ENCODE results near the gene CAMK1D. TPM values are rescaled to one million over a fixed set of nuclear protein-coding genes. Genes with fewer than 3 reads are reported as not detected.
A peak's percentile ranks its signal among the peaks of the same experiment; 100 is the strongest.
"Not testable (repeated sequence)": the region's sequence is repeated elsewhere in the genome, so short reads cannot be mapped to it uniquely, and the experiment has no call there.

Gene CAMK1D
- total RNA-seq, 1 donor from 2014 or later, result 12.8 TPM

- intact Hi-C loops (cut with DNase I), result no loop called here
- DNase-seq (ENCODE audit: extremely low spot score in 2 of 2), result no peak
Observed at GRCh38 chr10:12435348-12435747, 86.0 kb downstream of the CAMK1D start.

DNA sequence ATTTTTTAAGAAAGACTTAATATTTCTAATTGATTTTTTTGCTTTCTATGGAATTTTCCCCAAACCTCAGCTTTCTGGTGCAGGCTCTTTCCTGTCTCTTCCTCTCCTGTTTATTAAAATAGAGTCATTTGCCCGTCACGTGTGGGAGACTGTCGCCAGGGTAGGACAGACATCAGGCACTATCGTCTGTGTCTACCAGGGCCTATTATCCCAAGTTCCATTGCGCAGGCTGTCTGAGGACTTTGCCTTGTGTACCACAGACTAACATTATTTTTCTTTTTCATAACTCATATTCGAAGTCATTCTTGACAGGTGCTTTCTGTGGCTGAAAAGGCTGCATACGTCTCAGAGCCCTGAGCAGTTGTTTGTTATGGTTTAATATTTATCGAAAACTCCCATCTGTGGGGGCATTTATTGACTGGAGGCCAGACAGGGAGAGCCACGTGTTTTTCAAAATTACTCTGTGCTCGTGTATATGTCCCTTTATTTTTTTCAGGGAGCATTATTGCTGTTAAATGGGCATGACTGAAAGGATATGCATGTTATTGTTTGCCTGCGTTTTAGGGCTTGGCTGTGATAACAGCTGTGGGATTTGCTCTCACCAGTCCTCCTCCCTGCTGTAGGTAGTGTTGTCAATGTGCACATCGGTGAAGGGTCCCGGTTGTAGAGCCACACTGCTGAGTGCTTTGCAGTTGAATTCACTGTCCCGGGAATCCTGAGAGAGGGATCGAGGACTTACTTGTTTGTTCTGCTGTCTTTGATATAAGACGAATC lies 89.8 kb downstream of the CAMK1D start:
- Histone ChIP-seq H3K27ac (no peak overlapping the region), H3K36me3 (no peaks in the 10 kb centered on the region), H3K27me3 (no peaks in the 10 kb centered on the region), H3K9me3 (no peaks in the 10 kb centered on the region), H3K4me1 (no peaks in the 10 kb centered on the region), H3K4me3 (no peak overlapping the region)
- intact Hi-C loops (cut with DNase I), result no loop called here
- no peak for TF ChIP-seq POLR2A (IDR thresholded peaks at IDR 0.05)
- no peak for TF ChIP-seq POLR2AphosphoS5 (IDR thresholded peaks at IDR 0.05; ENCODE audit: insufficient read depth in 1 of 2, low read depth in 1 of 2)
- TF ChIP-seq, protein P1, sequence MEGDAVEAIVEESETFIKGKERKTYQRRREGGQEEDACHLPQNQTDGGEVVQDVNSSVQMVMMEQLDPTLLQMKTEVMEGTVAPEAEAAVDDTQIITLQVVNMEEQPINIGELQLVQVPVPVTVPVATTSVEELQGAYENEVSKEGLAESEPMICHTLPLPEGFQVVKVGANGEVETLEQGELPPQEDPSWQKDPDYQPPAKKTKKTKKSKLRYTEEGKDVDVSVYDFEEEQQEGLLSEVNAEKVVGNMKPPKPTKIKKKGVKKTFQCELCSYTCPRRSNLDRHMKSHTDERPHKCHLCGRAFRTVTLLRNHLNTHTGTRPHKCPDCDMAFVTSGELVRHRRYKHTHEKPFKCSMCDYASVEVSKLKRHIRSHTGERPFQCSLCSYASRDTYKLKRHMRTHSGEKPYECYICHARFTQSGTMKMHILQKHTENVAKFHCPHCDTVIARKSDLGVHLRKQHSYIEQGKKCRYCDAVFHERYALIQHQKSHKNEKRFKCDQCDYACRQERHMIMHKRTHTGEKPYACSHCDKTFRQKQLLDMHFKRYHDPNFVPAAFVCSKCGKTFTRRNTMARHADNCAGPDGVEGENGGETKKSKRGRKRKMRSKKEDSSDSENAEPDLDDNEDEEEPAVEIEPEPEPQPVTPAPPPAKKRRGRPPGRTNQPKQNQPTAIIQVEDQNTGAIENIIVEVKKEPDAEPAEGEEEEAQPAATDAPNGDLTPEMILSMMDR (IDR thresholded peaks at IDR 0.05), result no peak
- DNase-seq (ENCODE audit: extremely low spot score in 2 of 2), result no peak

More at GRCh38 chr10:12435348-12435747, 86.0 kb downstream of the CAMK1D start:
- TF ChIP-seq POLR2AphosphoS5 (IDR thresholded peaks at IDR 0.05; ENCODE audit: insufficient read depth in 1 of 2, low read depth in 1 of 2) (no peak), POLR2A (IDR thresholded peaks at IDR 0.05) (no peak)
- TF ChIP-seq, protein P1 (IDR thresholded peaks at IDR 0.05), result no peak
- Histone ChIP-seq H3K27me3 (no peaks in the 10 kb centered on the region), H3K27ac (no peak overlapping the region), H3K9me3 (no peaks in the 10 kb centered on the region), H3K36me3 (no peaks in the 10 kb centered on the region), H3K4me3 (no peak overlapping the region), H3K4me1 (peaks cover 15% of the 10 kb centered on the region)

GRCh38 chr10:12439767-12440166 lies 90.4 kb downstream of the CAMK1D start:
- DNase-seq (ENCODE audit: extremely low spot score in 2 of 2); H3K4me1 ChIP-seq; intact Hi-C loops (cut with DNase I); H3K27ac ChIP-seq; H3K4me3 ChIP-seq; H3K36me3 ChIP-seq; H3K9me3 ChIP-seq; H3K27me3 ChIP-seq: not testable (repeated sequence)

DNA sequence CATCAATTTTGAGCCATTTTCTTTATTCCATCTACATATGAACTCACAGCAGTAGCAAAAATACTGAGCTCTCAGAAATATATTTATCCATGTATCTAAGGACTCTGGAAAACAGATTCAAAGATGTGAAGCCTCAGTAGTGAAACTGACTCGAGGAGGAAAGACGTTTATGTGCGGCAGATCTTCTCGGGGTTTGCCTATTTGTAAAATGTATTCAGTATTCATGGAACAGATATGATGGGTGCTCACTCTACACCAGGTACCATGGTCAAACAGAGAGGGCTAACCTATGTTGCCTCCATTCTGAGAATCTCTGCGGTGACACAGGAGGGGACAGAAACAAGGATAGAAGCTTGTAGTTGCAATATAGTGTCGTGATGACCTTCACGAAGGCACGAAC lies 93.7 kb downstream of the CAMK1D start:
- Histone ChIP-seq H3K4me1 (peaks cover 27% of the 10 kb centered on the region), H3K27ac (no peak overlapping the region)
- intact Hi-C loops (cut with DNase I), result no loop called here

DNA sequence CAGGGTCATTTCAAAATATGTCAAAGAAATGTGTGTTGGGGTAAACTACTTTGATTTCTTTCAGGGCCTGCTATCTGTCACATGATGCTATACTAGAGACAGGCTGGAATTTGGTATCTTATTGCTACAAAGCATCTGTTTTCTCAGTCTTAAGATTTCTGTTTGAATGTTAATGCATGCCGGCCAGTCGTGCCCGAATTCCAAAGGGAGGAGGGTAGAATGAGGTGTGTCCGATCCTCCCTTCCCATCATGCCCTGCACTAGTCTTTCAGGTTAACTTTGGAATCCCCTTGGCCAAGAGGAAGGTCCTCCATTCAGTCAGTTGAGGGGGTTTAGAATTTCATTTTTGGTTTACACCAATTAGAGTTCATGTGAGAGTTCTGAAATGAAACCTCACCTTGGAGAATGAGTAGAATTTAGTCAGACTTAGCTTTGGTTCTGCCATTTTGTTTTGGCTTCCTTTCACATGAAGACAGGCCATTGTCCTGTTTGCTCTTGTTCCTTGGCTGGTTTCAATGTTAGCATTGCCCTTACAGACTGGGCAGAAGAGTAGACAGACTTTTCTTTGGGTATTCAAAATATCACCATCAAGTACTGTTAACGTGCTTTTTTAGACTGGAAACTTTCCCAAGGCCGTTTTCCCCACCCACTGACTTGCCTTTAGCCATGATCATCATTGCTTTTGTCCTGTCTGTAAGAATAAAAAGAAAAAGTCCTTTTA lies 95.8 kb downstream of the CAMK1D start:
- Histone ChIP-seq H3K4me3 (no peak overlapping the region), H3K4me1 (peaks cover 27% of the 10 kb centered on the region), H3K27ac (peak overlapping the region; percentile 21), H3K9me3 (no peaks in the 10 kb centered on the region), H3K36me3 (no peaks in the 10 kb centered on the region), H3K27me3 (no peaks in the 10 kb centered on the region)
- intact Hi-C loops (cut with DNase I), result no loop called here
- DNase-seq (ENCODE audit: extremely low spot score in 2 of 2), result no peak
- TF ChIP-seq POLR2A (IDR thresholded peaks at IDR 0.05) (no peak), POLR2AphosphoS5 (IDR thresholded peaks at IDR 0.05; ENCODE audit: insufficient read depth in 1 of 2, low read depth in 1 of 2) (no peak)
- TF ChIP-seq, protein P1 (IDR thresholded peaks at IDR 0.05), result no peak

More for the DNA sequence above, 93.7 kb downstream of the CAMK1D start:
- Histone ChIP-seq H3K27me3 (no peaks in the 10 kb centered on the region), H3K4me3 (no peak overlapping the region), H3K9me3 (no peaks in the 10 kb centered on the region), H3K36me3 (no peaks in the 10 kb centered on the region)
- TF ChIP-seq, protein P1 (IDR thresholded peaks at IDR 0.05), result no peak
- no peak for TF ChIP-seq POLR2A (IDR thresholded peaks at IDR 0.05)
- no peak for DNase-seq (ENCODE audit: extremely low spot score in 2 of 2)
